ENCODE data around the gene ISCU. TPM values are rescaled to one million over a fixed set of nuclear protein-coding genes. Genes with fewer than 3 reads are reported as not detected.

Gene ISCU
- total RNA-seq, 1 donor, result 184 TPM

DNA sequence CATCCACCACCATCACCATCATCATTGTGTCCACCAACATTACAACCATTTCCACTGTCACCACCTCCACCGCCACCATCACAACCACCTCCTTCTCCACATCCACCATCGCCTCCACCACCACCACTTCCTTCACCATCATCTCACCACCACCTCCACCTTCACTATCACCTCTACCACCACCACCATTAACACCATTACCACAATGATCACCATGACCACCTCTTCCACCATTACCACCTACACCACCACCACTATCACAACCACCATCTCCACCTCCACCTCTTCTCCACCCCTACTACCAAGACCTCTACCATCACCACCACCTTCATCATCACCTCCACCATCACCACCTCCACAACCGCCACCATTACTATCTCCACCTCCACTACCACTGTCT, 16.4 kb downstream of the ISCU start:
- Histone ChIP-seq H3K79me2 (ENCODE audit: insufficient read depth, low read length) (no peaks in the 10 kb centered on the region), H3K27ac (ENCODE audit: low read depth, low read length) (no peak overlapping the region), H3K4me1 (ENCODE audit: insufficient read depth, low read length) (peaks cover 11% of the 10 kb centered on the region), H4K20me1 (ENCODE audit: insufficient read depth, low read length) (no peaks in the 10 kb centered on the region), H2AFZ (ENCODE audit: low read length) (no peak overlapping the region), H3K27me3 (ENCODE audit: insufficient read depth, low read length) (no peaks in the 10 kb centered on the region), H3K36me3 (ENCODE audit: insufficient read depth, low read length) (no peaks in the 10 kb centered on the region), H3K4me2 (ENCODE audit: insufficient read depth, low read length) (no peak overlapping the region), H3K9me3 (ENCODE audit: low read depth, low read length) (no peaks in the 10 kb centered on the region), H3K4me3 (ENCODE audit: insufficient read depth, low read length) (no peak overlapping the region)
- DNase-seq (ENCODE audit: insufficient read length, low spot score, missing footprints), result no peak
- TF ChIP-seq CTCF (IDR thresholded peaks at IDR 0.05; ENCODE audit: extremely low read depth, low read depth, low read length), result no peak

DNA sequence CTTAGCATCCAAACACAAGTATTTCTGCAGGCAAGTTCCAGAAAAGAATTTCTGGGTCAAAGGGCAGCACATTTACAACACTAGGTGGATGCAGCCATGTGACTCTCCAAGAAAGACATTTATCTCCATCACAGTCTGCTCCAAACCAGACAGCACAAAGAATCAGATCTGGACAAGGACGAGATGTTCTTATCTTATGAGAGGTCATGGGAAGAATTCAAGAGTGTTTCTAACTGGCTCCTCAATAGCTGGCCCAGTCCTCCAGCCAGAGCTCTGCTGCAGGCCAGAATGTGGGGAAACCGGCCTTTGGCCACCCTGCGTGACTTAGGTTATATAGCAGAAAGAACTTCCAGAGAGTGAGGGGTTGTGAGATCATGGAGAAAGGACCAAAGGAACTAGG, 18.1 kb downstream of the ISCU start:
- no peak overlapping the region for H3K4me2 ChIP-seq (ENCODE audit: insufficient read depth, low read length)
- H3K4me3 ChIP-seq (ENCODE audit: insufficient read depth, low read length), result no peak overlapping the region
- H2AFZ ChIP-seq (ENCODE audit: low read length), result no peak overlapping the region
- no peak for DNase-seq (ENCODE audit: insufficient read length, low spot score, missing footprints)
- H4K20me1 ChIP-seq (ENCODE audit: insufficient read depth, low read length), result no peaks in the 10 kb centered on the region
- no peak for TF ChIP-seq CTCF (IDR thresholded peaks at IDR 0.05; ENCODE audit: extremely low read depth, low read depth, low read length)
- H3K9me3 ChIP-seq (ENCODE audit: low read depth, low read length), result no peaks in the 10 kb centered on the region
- no peak overlapping the region for H3K27ac ChIP-seq (ENCODE audit: low read depth, low read length)
- no peaks in the 10 kb centered on the region for H3K36me3 ChIP-seq (ENCODE audit: insufficient read depth, low read length)
- peaks cover 9% of the 10 kb centered on the region for H3K4me1 ChIP-seq (ENCODE audit: insufficient read depth, low read length)
- no peaks in the 10 kb centered on the region for H3K79me2 ChIP-seq (ENCODE audit: insufficient read depth, low read length)
- H3K27me3 ChIP-seq (ENCODE audit: insufficient read depth, low read length), result no peaks in the 10 kb centered on the region

DNA sequence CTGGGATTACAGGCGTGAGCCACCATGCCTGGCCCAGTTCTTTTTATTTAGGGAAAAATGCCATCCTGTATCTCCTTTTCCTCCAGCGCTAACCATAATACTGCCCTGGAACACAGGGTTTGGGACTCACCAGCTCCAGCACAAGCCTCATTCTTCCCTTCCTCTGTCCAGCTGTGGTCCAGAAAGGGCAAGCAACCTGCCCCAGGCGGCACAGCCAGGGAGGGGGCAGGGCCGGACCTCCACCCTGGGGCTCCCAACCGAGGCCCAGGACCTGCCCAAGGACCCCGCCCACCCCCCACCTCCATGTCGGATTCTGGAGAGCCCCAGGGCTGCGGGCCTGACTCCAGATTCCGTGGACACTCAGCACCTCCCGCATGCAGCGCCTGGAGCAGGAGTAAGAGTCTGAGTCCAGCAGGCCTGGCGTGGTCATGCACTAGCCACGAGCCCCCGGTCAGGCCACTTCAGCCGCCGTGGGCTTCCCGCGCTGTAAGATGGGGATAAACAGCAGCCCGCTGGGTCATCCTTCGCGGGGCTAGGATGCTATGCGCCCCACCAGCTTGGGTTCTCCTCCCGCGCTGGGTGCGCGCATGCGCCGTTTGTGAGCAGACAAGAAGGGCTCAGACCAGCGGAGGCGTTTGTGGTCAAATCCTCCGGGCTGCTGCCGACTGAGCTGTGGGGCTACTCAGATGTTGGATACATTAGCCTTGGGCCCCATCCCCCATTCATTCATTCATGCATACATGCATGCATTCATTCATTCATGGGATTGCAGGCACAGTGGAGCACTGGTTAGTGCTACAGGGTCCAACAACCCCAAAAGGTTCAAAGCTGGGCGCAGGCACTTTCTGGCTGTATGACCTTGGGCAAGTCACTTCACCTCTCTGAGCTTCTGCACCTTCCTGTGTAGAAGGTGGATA, 19.2 kb downstream of the ISCU start:
- Histone ChIP-seq H4K20me1 (ENCODE audit: insufficient read depth, low read length) (no peaks in the 10 kb centered on the region), H3K4me2 (ENCODE audit: insufficient read depth, low read length) (no peak overlapping the region), H3K4me1 (ENCODE audit: insufficient read depth, low read length) (peaks cover 2% of the 10 kb centered on the region), H3K27me3 (ENCODE audit: insufficient read depth, low read length) (no peaks in the 10 kb centered on the region), H2AFZ (ENCODE audit: low read length) (no peak overlapping the region), H3K79me2 (ENCODE audit: insufficient read depth, low read length) (no peaks in the 10 kb centered on the region), H3K4me3 (ENCODE audit: insufficient read depth, low read length) (no peak overlapping the region), H3K27ac (ENCODE audit: low read depth, low read length) (no peak overlapping the region), H3K9me3 (ENCODE audit: low read depth, low read length) (no peaks in the 10 kb centered on the region), H3K36me3 (ENCODE audit: insufficient read depth, low read length) (no peaks in the 10 kb centered on the region)
- TF ChIP-seq CTCF (IDR thresholded peaks at IDR 0.05; ENCODE audit: extremely low read depth, low read depth, low read length), result no peak
- no peak for DNase-seq (ENCODE audit: insufficient read length, low spot score, missing footprints)

- Histone ChIP-seq H3K4me3 (ENCODE audit: insufficient read depth, low read length) (no peak overlapping the region), H4K20me1 (ENCODE audit: insufficient read depth, low read length) (no peaks in the 10 kb centered on the region), H2AFZ (ENCODE audit: low read length) (no peak overlapping the region), H3K4me1 (ENCODE audit: insufficient read depth, low read length) (no peaks in the 10 kb centered on the region), H3K36me3 (ENCODE audit: insufficient read depth, low read length) (no peaks in the 10 kb centered on the region), H3K27me3 (ENCODE audit: insufficient read depth, low read length) (no peaks in the 10 kb centered on the region), H3K4me2 (ENCODE audit: insufficient read depth, low read length) (no peak overlapping the region), H3K27ac (ENCODE audit: low read depth, low read length) (no peak overlapping the region), H3K9me3 (ENCODE audit: low read depth, low read length) (no peaks in the 10 kb centered on the region), H3K79me2 (ENCODE audit: insufficient read depth, low read length) (no peaks in the 10 kb centered on the region)
- peak; percentile 58 for DNase-seq (ENCODE audit: insufficient read length, low spot score, missing footprints)
- no peak for TF ChIP-seq CTCF (IDR thresholded peaks at IDR 0.05; ENCODE audit: extremely low read depth, low read depth, low read length)
Observed at GRCh38 chr12:108582509-108582908, 20.1 kb downstream of the ISCU start.

Measured in osteoblast (primary cell).